ENCODE results near the gene LLGL1.

LLGL1 gene

GRCh38 chr17:18194804-18195203, 30.6 kb upstream of the LLGL1 start:
- TF ChIP-seq TAF1 (IDR thresholded peaks at IDR 0.05; ENCODE audit: borderline replicate concordance, insufficient read depth, low read length) (no peak), POLR2AphosphoS5 (IDR thresholded peaks at IDR 0.05; ENCODE audit: low read depth, low read length) (no peak), SIN3A (IDR thresholded peaks at IDR 0.05; ENCODE audit: borderline replicate concordance, insufficient read depth, low read length) (no peak), REST (IDR thresholded peaks at IDR 0.05; ENCODE audit: insufficient read depth in 1 of 2, low read depth in 2 of 2, low read length in 2 of 2) (no peak), FOXP2 (optimal IDR thresholded peaks at IDR 0.05; ENCODE audit: borderline replicate concordance, extremely low read depth, extremely low read length, insufficient read depth) (no peak)

- TF ChIP-seq SIN3A (IDR thresholded peaks at IDR 0.05; ENCODE audit: borderline replicate concordance, insufficient read depth, low read length) (no peak), TAF1 (IDR thresholded peaks at IDR 0.05; ENCODE audit: borderline replicate concordance, insufficient read depth, low read length) (no peak), REST (IDR thresholded peaks at IDR 0.05; ENCODE audit: insufficient read depth in 1 of 2, low read depth in 2 of 2, low read length in 2 of 2) (no peak)
Observed at GRCh38 chr17:18195246-18195645, 30.2 kb upstream of the LLGL1 start.

DNA sequence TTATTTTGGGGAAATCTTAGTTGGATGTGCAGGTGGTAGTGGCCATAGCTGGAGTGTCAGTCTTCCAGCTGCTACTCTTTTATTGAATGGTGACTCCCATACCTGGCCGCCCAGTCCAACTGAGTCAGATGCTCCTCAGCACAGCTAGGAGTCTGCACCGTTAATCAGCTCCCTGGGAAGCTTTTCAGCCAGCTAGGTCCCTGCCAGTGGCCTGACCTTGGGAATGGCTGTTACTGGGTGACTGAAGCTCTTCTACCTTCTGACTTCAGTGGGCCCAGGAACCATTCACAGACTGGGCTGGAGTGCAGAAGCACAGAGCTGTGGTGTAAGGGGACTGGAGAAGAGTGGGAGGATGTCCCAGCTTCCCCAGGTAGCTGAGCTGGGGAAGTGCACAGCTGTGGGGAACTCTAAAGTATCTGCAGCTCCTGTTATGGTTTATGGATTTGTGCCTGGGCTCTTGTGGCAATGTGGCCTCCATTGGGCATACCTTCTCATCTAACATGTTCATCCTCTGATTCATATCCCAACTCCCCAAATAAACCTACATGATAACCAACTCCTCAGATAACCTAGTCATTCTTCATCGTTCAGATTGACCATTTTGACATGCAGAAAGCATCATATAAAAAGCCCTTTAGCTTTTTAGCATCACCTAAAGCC, 27.8 kb upstream of the LLGL1 start:
- TF ChIP-seq TAF1 (IDR thresholded peaks at IDR 0.05; ENCODE audit: borderline replicate concordance, insufficient read depth, low read length) (no peak), REST (IDR thresholded peaks at IDR 0.05; ENCODE audit: insufficient read depth in 1 of 2, low read depth in 2 of 2, low read length in 2 of 2) (no peak), FOXP2 (optimal IDR thresholded peaks at IDR 0.05; ENCODE audit: borderline replicate concordance, extremely low read depth, extremely low read length, insufficient read depth) (no peak), SIN3A (IDR thresholded peaks at IDR 0.05; ENCODE audit: borderline replicate concordance, insufficient read depth, low read length) (no peak), POLR2AphosphoS5 (IDR thresholded peaks at IDR 0.05; ENCODE audit: low read depth, low read length) (no peak)

DNA sequence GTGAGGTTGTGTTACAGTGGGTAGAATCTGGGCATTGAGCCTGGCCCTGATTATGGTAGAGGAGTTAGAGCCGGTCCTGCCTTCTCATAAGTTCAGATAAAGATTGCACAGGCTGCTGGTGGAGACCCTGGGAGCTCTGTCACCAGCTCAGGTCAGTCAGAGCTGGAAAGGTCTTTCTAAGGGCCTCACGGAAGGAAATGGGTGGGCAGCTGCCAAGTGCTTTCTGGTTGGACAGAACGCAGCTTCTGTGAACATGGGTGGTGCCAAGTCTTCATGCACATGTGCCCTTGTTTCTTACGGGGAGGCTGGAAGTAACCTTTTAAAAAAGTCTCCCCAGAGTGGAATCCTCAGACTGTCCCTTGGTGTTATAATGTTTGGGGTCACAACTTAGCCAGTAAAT, 26.9 kb upstream of the LLGL1 start:
- TF ChIP-seq POLR2AphosphoS5 (IDR thresholded peaks at IDR 0.05; ENCODE audit: low read depth, low read length), result no peak
- TF ChIP-seq REST (IDR thresholded peaks at IDR 0.05; ENCODE audit: insufficient read depth in 1 of 2, low read depth in 2 of 2, low read length in 2 of 2), result no peak
- no peak for TF ChIP-seq TAF1 (IDR thresholded peaks at IDR 0.05; ENCODE audit: borderline replicate concordance, insufficient read depth, low read length)
- TF ChIP-seq FOXP2 (optimal IDR thresholded peaks at IDR 0.05; ENCODE audit: borderline replicate concordance, extremely low read depth, extremely low read length, insufficient read depth), result no peak

DNA sequence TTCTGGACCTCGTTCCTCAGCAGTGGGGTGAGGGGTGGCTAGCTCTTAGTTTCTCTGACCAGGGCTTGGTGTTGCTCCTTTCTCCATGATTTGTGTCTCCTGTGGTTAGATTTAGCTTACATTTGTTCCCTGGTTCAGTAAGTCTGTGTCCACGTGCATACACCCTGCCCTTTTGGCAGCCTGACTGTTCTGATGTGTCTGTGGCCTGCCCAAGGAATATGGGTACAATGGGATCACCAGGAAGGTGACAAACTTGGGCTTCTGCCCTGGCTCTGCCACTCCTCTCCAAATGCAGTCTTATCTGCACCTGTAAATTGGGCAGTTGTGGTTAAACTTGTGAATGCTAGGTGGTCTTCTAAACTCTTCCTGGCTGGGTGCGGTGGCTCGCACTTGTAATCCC, 24.3 kb upstream of the LLGL1 start:
- TF ChIP-seq SIN3A (IDR thresholded peaks at IDR 0.05; ENCODE audit: borderline replicate concordance, insufficient read depth, low read length) (no peak), FOXP2 (optimal IDR thresholded peaks at IDR 0.05; ENCODE audit: borderline replicate concordance, extremely low read depth, extremely low read length, insufficient read depth) (no peak)

Data from PFSK-1 (cell line).